K562 (cell line): ENCODE results near the gene PARD3B. TPM values are rescaled to one million over a fixed set of nuclear protein-coding genes. Genes with fewer than 3 reads are reported as not detected.

ENCODE experiments used
- ATAC-seq: fragments of 200-7000 bp; cut with Tn5 transposase; 3 replicates; pipeline ENCODE4 v1.9.1; 2020; ENCODE audit warnings: moderate library complexity
- BruUV-seq: library from RNA; stranded (reverse); fragments of 400-500 nt; replicated peaks from 2 replicates; lab custom pipeline; 2021; lab: Mats Ljungman, UMichigan
- CTCF ChIA-PET: fragments of 300-600 bp; formaldehyde crosslinking; extraction: SDS; loops from one replicate; lab custom pipeline; 2021; ENCODE audit warnings: low intra/inter-chr PET ratio; lab: Yijun Ruan, JAX
- POLR2A ChIA-PET: fragments of 300-600, 350-650 bp; sonication (Branson Sonifier 250); formaldehyde crosslinking; extraction: SDS; loops from one replicate; lab custom pipeline; 2021; ENCODE audit warnings: antibody characterized with exemption, inconsistent platforms; lab: Yijun Ruan, JAX
- DNase-seq, 4 experiments: peaks; one replicate each; pipeline versions ENCODE4 v3.0.0 to v3.0.0-alpha.2; 2011 to 2018; ENCODE audit warnings: low spot score in 3 of 4, mixed read lengths in 3 of 4; ENCODE audit errors: extremely low read depth in 1 of 4
- FAIRE-seq: peaks from 2 replicates; lab custom pipeline; 2011; peaks lifted over from hg19 to GRCh38; lab: Jason Lieb, UNC
- H2AFZ ChIP-seq: 2 replicates; pipeline ENCODE4 v1.6.0; 2011; ENCODE audit warnings: low read depth, low read length, control low read depth, inconsistent platforms
- H3K27ac ChIP-seq: fragments of 200-600 bp; 3 replicates; pipeline ENCODE4 v1.8.0; 2011; ENCODE audit warnings: low read depth, mild to moderate bottlenecking, control low read depth, inconsistent platforms, low read length, moderate library complexity, mixed read lengths; ENCODE audit errors: extremely low read depth
- H3K27me3 ChIP-seq, 2 experiments: fragments of 300-600 bp in 1 of 2; 2 replicates in 1 of 2; 3 replicates in 1 of 2; pipeline versions ENCODE4 v1.6.0 to v1.8.0; 2011; ENCODE audit warnings: inconsistent platforms in 2 of 2, low read length in 2 of 2, mild to moderate bottlenecking in 1 of 2, mixed read lengths in 1 of 2, moderate library complexity in 1 of 2; ENCODE audit not compliant: control insufficient read depth in 2 of 2, insufficient read depth in 2 of 2
- H3K36me3 ChIP-seq: fragments of 300-600 bp; 3 replicates; pipeline ENCODE4 v1.8.0; 2011; ENCODE audit warnings: mild to moderate bottlenecking, low read length, inconsistent platforms; ENCODE audit not compliant: control insufficient read depth, insufficient read depth
- H3K4me1 ChIP-seq, 2 experiments: fragments of 200-600 bp in 1 of 2; replicated peaks in 1 of 2; 2 replicates in 1 of 2; 3 replicates in 1 of 2; pipeline versions ENCODE4 v1.5.1 to v1.8.0; 2011; ENCODE audit warnings: inconsistent platforms in 2 of 2, low read length in 2 of 2, mild to moderate bottlenecking in 1 of 2, mixed read lengths in 1 of 2, moderate library complexity in 1 of 2; ENCODE audit not compliant: control insufficient read depth in 2 of 2, insufficient read depth in 2 of 2
- H3K4me2 ChIP-seq: 2 replicates; pipeline ENCODE4 v1.6.1; 2011; ENCODE audit warnings: low read length, control low read depth, inconsistent platforms, mixed read lengths; ENCODE audit not compliant: insufficient read depth
- H3K4me3 ChIP-seq: fragments of 200-600 bp; sonication (generic), shearing (Covaris generic); 2 replicates; pipeline ENCODE4 v1.5.1; 2016; ENCODE audit warnings: control low read depth, inconsistent platforms
- H3K79me2 ChIP-seq: fragments of 200-600 bp; 3 replicates; pipeline ENCODE4 v1.8.0; 2011; ENCODE audit warnings: low read length, inconsistent platforms; ENCODE audit not compliant: control insufficient read depth, insufficient read depth
- H3K9ac ChIP-seq, 2 experiments: 2 replicates each; pipeline versions ENCODE4 v1.6.0 to v1.6.1; 2011; ENCODE audit warnings: low read depth in 2 of 2, low read length in 2 of 2, control low read depth in 1 of 2, inconsistent platforms in 1 of 2, mild to moderate bottlenecking in 1 of 2, mixed read lengths in 1 of 2; ENCODE audit not compliant: insufficient read depth in 1 of 2
- H3K9me1 ChIP-seq: one replicate; pipeline ENCODE4 v1.6.0; 2011; ENCODE audit warnings: inconsistent platforms, mild to moderate bottlenecking, low read length, moderate library complexity; ENCODE audit not compliant: control insufficient read depth, insufficient read depth
- H3K9me3 ChIP-seq: replicated peaks from 2 replicates; pipeline ENCODE4 v1.5.1; 2011; ENCODE audit warnings: low read depth, low read length, inconsistent platforms; ENCODE audit not compliant: control insufficient read depth, insufficient read depth
- H4K20me1 ChIP-seq: replicated peaks from 2 replicates; pipeline ENCODE4 v1.6.1; 2011; ENCODE audit warnings: low read length, inconsistent platforms, mixed read lengths; ENCODE audit not compliant: control insufficient read depth, insufficient read depth
- CBX2 ChIP-seq: fragments of 200-600 bp; sonication (generic); IDR thresholded peaks from one replicate; pipeline ENCODE4 v1.6.1; 2012; ENCODE audit warnings: mild to moderate bottlenecking, low read length, inconsistent platforms; ENCODE audit not compliant: insufficient read depth, poor library complexity, severe bottlenecking
- COPS2 ChIP-seq: fragments of 450-650 bp; conservative IDR thresholded peaks from 2 replicates; pipeline ENCODE4 v1.6.1; 2016; ENCODE audit warnings: mild to moderate bottlenecking, moderate library complexity
- ELF2 ChIP-seq: fragments of 250-450 bp; sonication (Bioruptor Pico); IDR thresholded peaks from 2 replicates; pipeline ENCODE4 v1.5.0; 2021; ENCODE audit warnings: mild to moderate bottlenecking
- HDAC1 ChIP-seq, 2 experiments: fragments of 450-650 bp; IDR thresholded peaks; 2 replicates each; pipeline ENCODE4 v1.6.1; 2016 to 2017; ENCODE audit warnings: inconsistent platforms in 1 of 2, mild to moderate bottlenecking in 1 of 2, moderate library complexity in 1 of 2
- HIVEP1 ChIP-seq: fragments of 250-450 bp; sonication (Bioruptor Pico); IDR thresholded peaks from 2 replicates; pipeline ENCODE4 v1.4.0; 2020; ENCODE audit warnings: mild to moderate bottlenecking
- MEIS2 ChIP-seq: fragments of 450-650 bp; IDR thresholded peaks from 2 replicates; pipeline ENCODE4 v1.6.1; 2014; ENCODE audit warnings: mild to moderate bottlenecking; ENCODE audit not compliant: partially characterized antibody
- NCOR1 ChIP-seq: fragments of 450-650 bp; IDR thresholded peaks from 2 replicates; pipeline ENCODE4 v1.6.1; 2016; ENCODE audit warnings: mild to moderate bottlenecking, moderate library complexity
- NELFE ChIP-seq: IDR thresholded peaks from 2 replicates; pipeline ENCODE4 v1.6.1; 2011; ENCODE audit warnings: mild to moderate bottlenecking; ENCODE audit not compliant: insufficient read depth, insufficient read length
- PTTG1 ChIP-seq: fragments of 450-650 bp; IDR thresholded peaks from 2 replicates; pipeline ENCODE4 v1.6.1; 2016; ENCODE audit warnings: low read depth, mild to moderate bottlenecking, missing genetic modification characterization, missing compliant biosample characterization
- U2AF1 ChIP-seq: fragments of 200-400 bp; formaldehyde crosslinking; optimal IDR thresholded peaks from 2 replicates; pipeline ENCODE3; 2017; ENCODE audit warnings: mild to moderate bottlenecking, low read depth, low read length, moderate library complexity
- ZBTB1 ChIP-seq: sonication (generic); formaldehyde crosslinking; IDR thresholded peaks from 2 replicates; pipeline ENCODE4 v1.8.1; 2023; ENCODE audit warnings: missing genetic modification reagents, low read depth, mild to moderate bottlenecking, borderline replicate concordance
- ZNF282 ChIP-seq: sonication (generic); formaldehyde crosslinking; IDR thresholded peaks from 2 replicates; pipeline ENCODE4 v1.8.1; 2023; ENCODE audit warnings: missing genetic modification reagents
- WGBS: fragments of 100-300 bp; shearing (Covaris generic); methylation state at CpG from one replicate; pipeline ENCODE4 v1.1.6; 2016; ENCODE audit warnings: low coverage, mixed read lengths; ENCODE audit not compliant: insufficient coverage; ENCODE audit errors: missing lambda C conversion rate; 5-methylcytosine and 5-hydroxymethylcytosine counted together
- in situ Hi-C: fragments of 300-500 bp; cut with MboI; formaldehyde crosslinking; loops from 4 replicates; pipeline ENCODE4 v1.15.0; 2018; ENCODE audit warnings: inconsistent platforms, mixed read lengths
- intact Hi-C: fragments of 100-400 bp; cut with micrococcal nuclease; formaldehyde crosslinking; loops from 2 replicates; pipeline ENCODE4 v1.14.2; 2022
- polyA plus RNA-seq, 8 experiments: library from polyadenylated mRNA; depleted of rRNA in 4 of 8; stranded (reverse) in 5 of 8; unstranded in 3 of 8; fragments of >200 nt; fragmentation: Nextera tagmentation in 2 of 8; fragmentation: Illumina TruSeq in 1 of 8; extraction: Ambion mirVana in 2 of 8; extraction: Trizol in 1 of 8; gene quantifications; 2 replicates each; pipeline versions ENCODE4 v1.2.1 to v1.2.3, GENCODE V29; 2011 to 2014; ENCODE audit warnings: inconsistent platforms in 1 of 8, missing spikeins in 1 of 8
- total RNA-seq, 7 experiments: library from RNA; depleted of rRNA in 6 of 7; stranded (reverse); fragments of >200 nt in 6 of 7; fragmentation: Illumina TruSeq in 2 of 7; extraction: Trizol in 2 of 7; gene quantifications; 2 replicates each; pipeline versions ENCODE4 v1.2.1 to v1.2.3, GENCODE V29; 2011 to 2021; ENCODE audit warnings: low replicate concordance in 1 of 7
- TF ChIP-seq, protein P1 (sequence below): sonication (generic); IDR thresholded peaks from 2 replicates; pipeline ENCODE4 v1.6.1; 2016
- TF ChIP-seq, protein P2 (sequence below): fragments of 250-450 bp; sonication (Bioruptor Pico); IDR thresholded peaks from 2 replicates; pipeline ENCODE4 v1.8.0; 2021; ENCODE audit warnings: mild to moderate bottlenecking, moderate library complexity
- TF ChIP-seq, protein P3 (sequence below): fragments of 450-650 bp; formaldehyde crosslinking; IDR thresholded peaks from 2 replicates; pipeline ENCODE4 v1.4.0; 2022; ENCODE audit warnings: missing genetic modification characterization

Gene PARD3B
- total and polyA plus RNA-seq, 9 of the 15 experiments (the other 6 are each of a cell fraction or from before 2014, with no cell fraction given): 0.15 to 3.0 (median 1.1) TPM

DNA sequence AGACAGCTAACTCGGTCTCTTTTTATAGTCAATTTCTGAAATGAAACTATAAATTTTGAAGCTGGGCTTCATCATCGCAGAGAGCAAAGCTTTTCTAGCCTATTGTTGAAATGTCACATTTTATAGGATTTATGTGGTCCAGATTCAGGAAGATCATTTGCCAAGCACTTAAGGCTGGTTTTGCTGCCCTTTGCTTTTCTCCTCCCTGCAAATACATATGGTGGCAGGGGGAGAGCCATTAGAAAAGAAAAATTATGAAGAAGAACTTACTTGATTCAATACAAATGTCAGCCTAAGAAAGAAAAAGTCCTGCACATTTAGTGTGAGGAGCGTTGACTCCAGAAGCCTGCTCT, 930.1 kb downstream of the PARD3B start:
- FAIRE-seq: no peak
- Histone ChIP-seq H3K79me2 (no peaks in the 10 kb centered on the region), H3K4me3 (no peak overlapping the region), H3K4me2 (no peak overlapping the region), H3K36me3 (no peaks in the 10 kb centered on the region), H2AFZ (no peak overlapping the region), H3K9me3 (no peaks in the 10 kb centered on the region), H3K9ac (no peak overlapping the region), H3K27me3 (no peaks in the 10 kb centered on the region), H4K20me1 (no peaks in the 10 kb centered on the region), H3K4me1 (no peaks in the 10 kb centered on the region), H3K27ac (no peak overlapping the region), H3K9me1 (no peaks in the 10 kb centered on the region)
- TF ChIP-seq HDAC1 (IDR thresholded peaks at IDR 0.05) (no peak), CBX2 (no peak), NCOR1 (no peak), U2AF1 (no peak), ELF2 (no peak), HIVEP1 (CRISPR knock-in tag) (no peak), COPS2 (no peak), NELFE (no peak), MEIS2 (no peak), ZBTB1 (CRISPR knock-in tag) (no peak), ZNF282 (no peak), PTTG1 (tag) (no peak)
- TF ChIP-seq, protein P1, sequence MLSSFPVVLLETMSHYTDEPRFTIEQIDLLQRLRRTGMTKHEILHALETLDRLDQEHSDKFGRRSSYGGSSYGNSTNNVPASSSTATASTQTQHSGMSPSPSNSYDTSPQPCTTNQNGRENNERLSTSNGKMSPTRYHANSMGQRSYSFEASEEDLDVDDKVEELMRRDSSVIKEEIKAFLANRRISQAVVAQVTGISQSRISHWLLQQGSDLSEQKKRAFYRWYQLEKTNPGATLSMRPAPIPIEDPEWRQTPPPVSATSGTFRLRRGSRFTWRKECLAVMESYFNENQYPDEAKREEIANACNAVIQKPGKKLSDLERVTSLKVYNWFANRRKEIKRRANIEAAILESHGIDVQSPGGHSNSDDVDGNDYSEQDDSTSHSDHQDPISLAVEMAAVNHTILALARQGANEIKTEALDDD: no peak
- TF ChIP-seq, protein P2, sequence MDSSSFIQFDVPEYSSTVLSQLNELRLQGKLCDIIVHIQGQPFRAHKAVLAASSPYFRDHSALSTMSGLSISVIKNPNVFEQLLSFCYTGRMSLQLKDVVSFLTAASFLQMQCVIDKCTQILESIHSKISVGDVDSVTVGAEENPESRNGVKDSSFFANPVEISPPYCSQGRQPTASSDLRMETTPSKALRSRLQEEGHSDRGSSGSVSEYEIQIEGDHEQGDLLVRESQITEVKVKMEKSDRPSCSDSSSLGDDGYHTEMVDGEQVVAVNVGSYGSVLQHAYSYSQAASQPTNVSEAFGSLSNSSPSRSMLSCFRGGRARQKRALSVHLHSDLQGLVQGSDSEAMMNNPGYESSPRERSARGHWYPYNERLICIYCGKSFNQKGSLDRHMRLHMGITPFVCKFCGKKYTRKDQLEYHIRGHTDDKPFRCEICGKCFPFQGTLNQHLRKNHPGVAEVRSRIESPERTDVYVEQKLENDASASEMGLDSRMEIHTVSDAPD (CRISPR knock-in tag): no peak
- TF ChIP-seq, protein P3, sequence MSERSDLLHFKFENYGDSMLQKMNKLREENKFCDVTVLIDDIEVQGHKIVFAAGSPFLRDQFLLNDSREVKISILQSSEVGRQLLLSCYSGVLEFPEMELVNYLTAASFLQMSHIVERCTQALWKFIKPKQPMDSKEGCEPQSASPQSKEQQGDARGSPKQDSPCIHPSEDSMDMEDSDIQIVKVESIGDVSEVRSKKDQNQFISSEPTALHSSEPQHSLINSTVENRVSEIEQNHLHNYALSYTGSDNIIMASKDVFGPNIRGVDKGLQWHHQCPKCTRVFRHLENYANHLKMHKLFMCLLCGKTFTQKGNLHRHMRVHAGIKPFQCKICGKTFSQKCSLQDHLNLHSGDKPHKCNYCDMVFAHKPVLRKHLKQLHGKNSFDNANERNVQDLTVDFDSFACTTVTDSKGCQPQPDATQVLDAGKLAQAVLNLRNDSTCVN (CRISPR knock-in tag): no peak
- CTCF ChIA-PET: interaction anchor here (0.6 kb wide), 1 partner anchor 205 kb away, joined by 3 read pairs; no protein-coding TSS in a partner anchor
- no TSS peak for BruUV-seq
- POLR2A ChIA-PET: no interaction called here
- DNase-seq: no peak
- in situ Hi-C loops (no loop called here), intact Hi-C loops (no loop called here)
- no peak for ATAC-seq
- WGBS: 4% methylated on average over 3 of the region's 3 CpGs
